HEK293 (cell line): ENCODE measurements around the gene ENSA.

Experiments
- KLF16 ChIP-seq: fragments of 450-650 bp; formaldehyde crosslinking; IDR thresholded peaks from 2 replicates; pipeline ENCODE4 v1.5.1; 2017; ENCODE audit warnings: missing biosample characterization, missing genetic modification characterization
- YY1 ChIP-seq: fragments of 450-650 bp; formaldehyde crosslinking; IDR thresholded peaks from 2 replicates; pipeline ENCODE4 v1.5.1; 2018; ENCODE audit warnings: missing biosample characterization, missing genetic modification characterization
- ZNF138 ChIP-seq: fragments of 450-650 bp; formaldehyde crosslinking; IDR thresholded peaks from 2 replicates; pipeline ENCODE4 v1.5.1; 2016; ENCODE audit warnings: missing biosample characterization, missing genetic modification characterization, borderline replicate concordance
- ZNF274 ChIP-seq, 2 experiments: fragments of 200-500 bp in 1 of 2; fragments of 450-650 bp in 1 of 2; sonication (Bioruptor generic) in 1 of 2; formaldehyde crosslinking in 1 of 2; IDR thresholded peaks; 2 replicates each; pipeline versions ENCODE4 v1.5.1 to v1.6.1; 2014 to 2016; ENCODE audit warnings: borderline replicate concordance in 1 of 2, inconsistent platforms in 1 of 2, low read length in 1 of 2, missing biosample characterization in 1 of 2, missing genetic modification characterization in 1 of 2
- ZNF341 ChIP-seq: fragments of 450-650 bp; formaldehyde crosslinking; IDR thresholded peaks from 2 replicates; pipeline ENCODE4; 2016; ENCODE audit warnings: low read depth, missing biosample characterization, missing genetic modification characterization
- ZNF394 ChIP-seq: fragments of 450-650 bp; formaldehyde crosslinking; IDR thresholded peaks from 2 replicates; pipeline ENCODE4 v1.5.1; 2016; ENCODE audit warnings: missing biosample characterization, missing genetic modification characterization, mild to moderate bottlenecking, moderate library complexity, borderline replicate concordance
- ZNF707 ChIP-seq: fragments of 450-650 bp; formaldehyde crosslinking; IDR thresholded peaks from 2 replicates; pipeline ENCODE4 v1.5.1; 2016; ENCODE audit warnings: missing biosample characterization, missing genetic modification characterization
- ZNF843 ChIP-seq: fragments of 450-650 bp; formaldehyde crosslinking; IDR thresholded peaks from 2 replicates; pipeline ENCODE4 v1.5.1; 2016; ENCODE audit warnings: missing biosample characterization, missing genetic modification characterization
- TF ChIP-seq, protein P1 (sequence below): fragments of 450-650 bp; formaldehyde crosslinking; IDR thresholded peaks from 2 replicates; pipeline ENCODE4 v1.5.1; 2016; ENCODE audit warnings: missing biosample characterization, missing genetic modification characterization
- TF ChIP-seq, protein P2 (sequence below): fragments of 450-650 bp; formaldehyde crosslinking; IDR thresholded peaks from 2 replicates; pipeline ENCODE4 v1.5.1; 2016; ENCODE audit warnings: missing biosample characterization, missing genetic modification characterization
- TF ChIP-seq, protein P3 (sequence below): fragments of 450-650 bp; formaldehyde crosslinking; IDR thresholded peaks from 2 replicates; pipeline ENCODE4 v1.5.1; 2016; ENCODE audit warnings: missing biosample characterization, missing genetic modification characterization

DNA sequence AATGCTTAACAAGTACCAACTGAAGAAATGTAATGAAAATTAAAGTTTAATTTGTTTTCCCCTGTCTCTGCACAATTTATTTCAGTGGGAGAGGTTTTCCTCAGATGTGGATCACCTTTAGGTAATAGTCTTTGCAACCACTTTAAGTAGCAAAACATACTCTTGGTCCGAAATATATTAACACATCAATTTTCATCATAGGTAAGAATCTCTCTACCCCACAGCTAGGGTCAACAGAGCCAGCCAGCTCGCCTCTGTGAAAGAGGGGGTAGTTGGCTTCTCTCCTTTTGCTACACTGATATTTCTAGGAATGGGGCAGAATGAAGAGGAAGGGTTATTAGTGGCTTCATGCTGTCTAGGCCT lies 25.2 kb downstream of the ENSA start:
- TF ChIP-seq, protein P1, sequence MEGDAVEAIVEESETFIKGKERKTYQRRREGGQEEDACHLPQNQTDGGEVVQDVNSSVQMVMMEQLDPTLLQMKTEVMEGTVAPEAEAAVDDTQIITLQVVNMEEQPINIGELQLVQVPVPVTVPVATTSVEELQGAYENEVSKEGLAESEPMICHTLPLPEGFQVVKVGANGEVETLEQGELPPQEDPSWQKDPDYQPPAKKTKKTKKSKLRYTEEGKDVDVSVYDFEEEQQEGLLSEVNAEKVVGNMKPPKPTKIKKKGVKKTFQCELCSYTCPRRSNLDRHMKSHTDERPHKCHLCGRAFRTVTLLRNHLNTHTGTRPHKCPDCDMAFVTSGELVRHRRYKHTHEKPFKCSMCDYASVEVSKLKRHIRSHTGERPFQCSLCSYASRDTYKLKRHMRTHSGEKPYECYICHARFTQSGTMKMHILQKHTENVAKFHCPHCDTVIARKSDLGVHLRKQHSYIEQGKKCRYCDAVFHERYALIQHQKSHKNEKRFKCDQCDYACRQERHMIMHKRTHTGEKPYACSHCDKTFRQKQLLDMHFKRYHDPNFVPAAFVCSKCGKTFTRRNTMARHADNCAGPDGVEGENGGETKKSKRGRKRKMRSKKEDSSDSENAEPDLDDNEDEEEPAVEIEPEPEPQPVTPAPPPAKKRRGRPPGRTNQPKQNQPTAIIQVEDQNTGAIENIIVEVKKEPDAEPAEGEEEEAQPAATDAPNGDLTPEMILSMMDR (tag by site-specific recombination) = no peak
- TF ChIP-seq YY1 (tag by site-specific recombination) = no peak
- TF ChIP-seq ZNF341 = no peak
- no peak for TF ChIP-seq ZNF707 (tag by site-specific recombination)
- TF ChIP-seq ZNF274 (IDR thresholded peaks at IDR 0.05; ENCODE audit: low read length) = no peak
- no peak for TF ChIP-seq ZNF274 (tag by site-specific recombination; IDR thresholded peaks at IDR 0.05; ENCODE audit: borderline replicate concordance)
- TF ChIP-seq KLF16 (tag by site-specific recombination) = no peak
- no peak for TF ChIP-seq ZNF138 (tag by site-specific recombination)
- TF ChIP-seq ZNF394 (tag by site-specific recombination) = no peak
- TF ChIP-seq, protein P2, sequence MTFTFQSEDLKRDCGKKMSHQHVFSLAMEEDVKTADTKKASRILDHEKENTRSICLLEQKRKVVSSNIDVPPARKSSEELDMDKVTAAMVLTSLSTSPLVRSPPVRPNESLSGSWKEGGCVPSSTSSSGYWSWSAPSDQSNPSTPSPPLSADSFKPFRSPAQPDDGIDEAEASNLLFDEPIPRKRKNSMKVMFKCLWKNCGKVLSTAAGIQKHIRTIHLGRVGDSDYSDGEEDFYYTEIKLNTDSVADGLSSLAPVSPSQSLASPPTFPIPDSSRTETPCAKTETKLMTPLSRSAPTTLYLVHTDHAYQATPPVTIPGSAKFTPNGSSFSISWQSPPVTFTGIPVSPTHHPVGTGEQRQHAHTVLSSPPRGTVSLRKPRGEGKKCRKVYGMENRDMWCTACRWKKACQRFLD = no peak
- TF ChIP-seq, protein P3, sequence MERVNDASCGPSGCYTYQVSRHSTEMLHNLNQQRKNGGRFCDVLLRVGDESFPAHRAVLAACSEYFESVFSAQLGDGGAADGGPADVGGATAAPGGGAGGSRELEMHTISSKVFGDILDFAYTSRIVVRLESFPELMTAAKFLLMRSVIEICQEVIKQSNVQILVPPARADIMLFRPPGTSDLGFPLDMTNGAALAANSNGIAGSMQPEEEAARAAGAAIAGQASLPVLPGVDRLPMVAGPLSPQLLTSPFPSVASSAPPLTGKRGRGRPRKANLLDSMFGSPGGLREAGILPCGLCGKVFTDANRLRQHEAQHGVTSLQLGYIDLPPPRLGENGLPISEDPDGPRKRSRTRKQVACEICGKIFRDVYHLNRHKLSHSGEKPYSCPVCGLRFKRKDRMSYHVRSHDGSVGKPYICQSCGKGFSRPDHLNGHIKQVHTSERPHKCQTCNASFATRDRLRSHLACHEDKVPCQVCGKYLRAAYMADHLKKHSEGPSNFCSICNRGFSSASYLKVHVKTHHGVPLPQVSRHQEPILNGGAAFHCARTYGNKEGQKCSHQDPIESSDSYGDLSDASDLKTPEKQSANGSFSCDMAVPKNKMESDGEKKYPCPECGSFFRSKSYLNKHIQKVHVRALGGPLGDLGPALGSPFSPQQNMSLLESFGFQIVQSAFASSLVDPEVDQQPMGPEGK = no peak
- no peak for TF ChIP-seq ZNF843 (tag by site-specific recombination)
